K562 (cell line): Measurements from ENCODE around the gene BRPF1. TPM values are rescaled to one million over a fixed set of nuclear protein-coding genes. Genes with fewer than 3 reads are reported as not detected.

Experiments
- BDP1 ChIP-seq: IDR thresholded peaks from 3 replicates; pipeline ENCODE4 v1.6.1; 2011; ENCODE audit not compliant: insufficient read length, insufficient read depth
- CAMTA2 ChIP-seq: fragments of 250-450 bp; sonication (Bioruptor Pico); conservative IDR thresholded peaks from 2 replicates; pipeline ENCODE4 v1.5.1; 2022
- CC2D1A ChIP-seq: fragments of 450-650 bp; IDR thresholded peaks from 2 replicates; pipeline ENCODE4 v1.6.1; 2017; ENCODE audit warnings: mild to moderate bottlenecking
- KLF10 ChIP-seq: fragments of 250-450 bp; sonication (Bioruptor Pico); IDR thresholded peaks from 2 replicates; pipeline ENCODE4 v1.6.1; 2021; ENCODE audit warnings: matching md5 sums
- NELFE ChIP-seq: IDR thresholded peaks from 2 replicates; pipeline ENCODE4 v1.6.1; 2011; ENCODE audit warnings: mild to moderate bottlenecking; ENCODE audit not compliant: insufficient read depth, insufficient read length
- NR1H2 ChIP-seq: sonication (generic); formaldehyde crosslinking; IDR thresholded peaks from 2 replicates; pipeline ENCODE4 v1.4.0; 2020; ENCODE audit warnings: mild to moderate bottlenecking, missing genetic modification reagents
- PTBP1 ChIP-seq: fragments of 200-400 bp; formaldehyde crosslinking; IDR thresholded peaks from 2 replicates; pipeline ENCODE4 v1.6.1; 2017; ENCODE audit warnings: low read depth, low read length
- RCOR1 ChIP-seq, 2 experiments: IDR thresholded peaks; 2 replicates each; pipeline ENCODE4 v1.6.1; 2012; ENCODE audit warnings: low read depth in 2 of 2, low read length in 2 of 2, borderline replicate concordance in 1 of 2, improper control_type of control experiment in 1 of 2
- SMARCA4 ChIP-seq: fragments of 450-650 bp; IDR thresholded peaks from 2 replicates; pipeline ENCODE4 v1.6.1; 2016
- SRF ChIP-seq, 2 experiments: fragments of 250-450, 450-650 bp in 1 of 2; sonication (Bioruptor Pico) in 1 of 2; sonication (generic) in 1 of 2; formaldehyde crosslinking; IDR thresholded peaks; 2 replicates each; pipeline versions ENCODE4 v1.5.0 to v1.5.1; 2020 to 2022; ENCODE audit warnings: mild to moderate bottlenecking in 1 of 2, missing genetic modification reagents in 1 of 2
- TEAD4 ChIP-seq, 2 experiments: sonication (generic) in 1 of 2; formaldehyde crosslinking in 1 of 2; IDR thresholded peaks; 2 replicates each; pipeline versions ENCODE4 v1.6.1 to v1.8.0; 2012 to 2022; ENCODE audit warnings: borderline replicate concordance in 1 of 2, inconsistent platforms in 1 of 2, low read length in 1 of 2, mild to moderate bottlenecking in 1 of 2, missing genetic modification reagents in 1 of 2
- ZFP1 ChIP-seq: fragments of 450-650 bp; formaldehyde crosslinking; IDR thresholded peaks from 2 replicates; pipeline ENCODE4 v1.4.0; 2020; ENCODE audit warnings: mild to moderate bottlenecking, mixed read lengths
- ZNF316 ChIP-seq: fragments of 450-650 bp; IDR thresholded peaks from 2 replicates; pipeline ENCODE4 v1.6.1; 2016
- ZNF347 ChIP-seq: fragments of 450-650 bp; formaldehyde crosslinking; IDR thresholded peaks from 2 replicates; pipeline ENCODE4 v1.4.0; 2020; ENCODE audit warnings: low read depth, mild to moderate bottlenecking, moderate library complexity
- ZNF551 ChIP-seq: fragments of 250-450 bp; sonication (Bioruptor Pico); IDR thresholded peaks from 2 replicates; pipeline ENCODE4 v1.5.0; 2021; ENCODE audit warnings: mild to moderate bottlenecking, moderate library complexity
- ZNF696 ChIP-seq: fragments of 250-450 bp; sonication (Bioruptor Pico); conservative IDR thresholded peaks from 2 replicates; pipeline ENCODE4 v1.4.0; 2020; ENCODE audit warnings: mild to moderate bottlenecking, moderate library complexity
- polyA plus RNA-seq, 8 experiments: library from polyadenylated mRNA; depleted of rRNA in 4 of 8; stranded (reverse) in 5 of 8; unstranded in 3 of 8; fragments of >200 nt; fragmentation: Nextera tagmentation in 2 of 8; fragmentation: Illumina TruSeq in 1 of 8; extraction: Ambion mirVana in 2 of 8; extraction: Trizol in 1 of 8; gene quantifications; 2 replicates each; pipeline versions ENCODE4 v1.2.1 to v1.2.3, GENCODE V29; 2011 to 2014; ENCODE audit warnings: inconsistent platforms in 1 of 8, missing spikeins in 1 of 8
- total RNA-seq, 7 experiments: library from RNA; depleted of rRNA in 6 of 7; stranded (reverse); fragments of >200 nt in 6 of 7; fragmentation: Illumina TruSeq in 2 of 7; extraction: Trizol in 2 of 7; gene quantifications; 2 replicates each; pipeline versions ENCODE4 v1.2.1 to v1.2.3, GENCODE V29; 2011 to 2021; ENCODE audit warnings: low replicate concordance in 1 of 7
- TF ChIP-seq, protein P1 (sequence below): fragments of 450-650 bp; IDR thresholded peaks from 2 replicates; pipeline ENCODE4 v1.6.1; 2016; ENCODE audit warnings: antibody characterized with exemption
- TF ChIP-seq, protein P2 (sequence below): fragments of 250-450 bp; sonication (Bioruptor Pico); IDR thresholded peaks from 2 replicates; pipeline ENCODE4 v1.4.0; 2020; ENCODE audit warnings: mild to moderate bottlenecking, moderate library complexity
- TF ChIP-seq, protein P3 (sequence below): sonication (generic); formaldehyde crosslinking; IDR thresholded peaks from 2 replicates; pipeline ENCODE4 v1.8.0; 2022; ENCODE audit warnings: missing genetic modification reagents, mild to moderate bottlenecking, borderline replicate concordance
- TF ChIP-seq, protein P4 (sequence below): sonication (generic); formaldehyde crosslinking; IDR thresholded peaks from 2 replicates; pipeline ENCODE4 v1.9.0; 2022; ENCODE audit warnings: mild to moderate bottlenecking, missing genetic modification reagents

Gene BRPF1
- total and polyA plus RNA-seq, 9 of the 15 experiments (the other 6 are each of a cell fraction or from before 2014, with no cell fraction given), result 1.1 to 40.2 (median 23.5) TPM

DNA sequence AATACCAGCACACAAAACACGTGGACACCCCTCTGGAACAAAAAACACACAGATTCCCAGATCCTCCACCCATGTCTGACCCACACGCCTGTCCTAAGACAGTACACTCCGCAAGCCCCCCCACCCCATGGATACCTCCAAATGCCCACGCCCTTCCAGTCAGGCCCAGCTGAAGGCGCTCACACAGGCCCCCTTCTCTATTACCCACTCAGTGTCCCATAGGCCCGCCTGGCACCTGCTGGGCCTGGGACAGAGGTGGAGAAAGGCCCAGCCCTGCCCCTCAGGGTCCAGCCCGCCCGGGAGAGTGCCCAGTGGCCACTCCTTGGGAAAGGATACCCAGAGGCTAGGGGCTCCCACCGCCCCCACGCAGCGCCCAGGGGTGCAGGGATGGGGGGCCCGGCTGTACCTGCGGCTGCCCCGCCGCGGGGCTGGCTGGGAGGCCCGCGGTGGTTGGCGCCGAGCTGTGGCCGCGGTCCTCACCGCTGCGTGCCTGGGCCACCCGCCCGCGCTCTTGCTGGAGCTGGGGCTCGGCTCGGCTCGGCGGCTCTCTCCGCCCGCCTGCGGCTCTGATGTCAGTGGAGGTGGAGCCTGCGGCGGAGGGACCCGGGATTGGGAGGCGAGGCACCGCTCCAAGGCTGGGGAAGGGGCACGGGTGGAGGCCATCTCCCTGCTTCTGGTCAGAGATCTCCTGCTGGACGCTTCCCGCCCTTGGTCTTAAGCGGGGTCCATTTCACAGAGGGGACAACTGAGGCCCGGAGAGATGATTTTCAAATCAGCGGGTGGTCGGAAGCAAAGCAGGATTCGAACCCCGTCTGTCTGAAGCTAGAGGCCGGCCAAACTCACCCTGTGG is 38.1 kb downstream of the BRPF1 start, which contains the start of gene CAMK1 (continued):
- TF ChIP-seq, protein P1, sequence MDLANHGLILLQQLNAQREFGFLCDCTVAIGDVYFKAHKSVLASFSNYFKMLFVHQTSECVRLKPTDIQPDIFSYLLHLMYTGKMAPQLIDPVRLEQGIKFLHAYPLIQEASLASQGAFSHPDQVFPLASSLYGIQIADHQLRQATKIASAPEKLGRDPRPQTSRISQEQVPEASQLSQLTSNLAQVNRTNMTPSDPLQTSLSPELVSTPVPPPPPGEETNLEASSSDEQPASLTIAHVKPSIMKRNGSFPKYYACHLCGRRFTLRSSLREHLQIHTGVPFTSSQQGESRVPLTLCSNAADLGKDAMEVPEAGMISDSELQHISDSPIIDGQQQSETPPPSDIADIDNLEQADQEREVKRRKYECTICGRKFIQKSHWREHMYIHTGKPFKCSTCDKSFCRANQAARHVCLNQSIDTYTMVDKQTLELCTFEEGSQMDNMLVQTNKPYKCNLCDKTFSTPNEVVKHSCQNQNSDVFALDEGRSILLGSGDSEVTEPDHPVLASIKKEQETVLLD, result no peak
- TF ChIP-seq, protein P2, sequence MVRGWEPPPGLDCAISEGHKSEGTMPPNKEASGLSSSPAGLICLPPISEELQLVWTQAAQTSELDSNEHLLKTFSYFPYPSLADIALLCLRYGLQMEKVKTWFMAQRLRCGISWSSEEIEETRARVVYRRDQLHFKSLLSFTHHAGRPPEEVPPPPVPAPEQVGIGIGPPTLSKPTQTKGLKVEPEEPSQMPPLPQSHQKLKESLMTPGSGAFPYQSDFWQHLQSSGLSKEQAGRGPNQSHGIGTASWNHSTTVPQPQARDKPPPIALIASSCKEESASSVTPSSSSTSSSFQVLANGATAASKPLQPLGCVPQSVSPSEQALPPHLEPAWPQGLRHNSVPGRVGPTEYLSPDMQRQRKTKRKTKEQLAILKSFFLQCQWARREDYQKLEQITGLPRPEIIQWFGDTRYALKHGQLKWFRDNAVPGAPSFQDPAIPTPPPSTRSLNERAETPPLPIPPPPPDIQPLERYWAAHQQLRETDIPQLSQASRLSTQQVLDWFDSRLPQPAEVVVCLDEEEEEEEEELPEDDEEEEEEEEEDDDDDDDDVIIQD, result no peak
- TF ChIP-seq CAMTA2 (CRISPR knock-in tag) (no peak), NELFE (no peak), SRF (CRISPR knock-in tag; IDR thresholded peaks at IDR 0.05) (no peak), CC2D1A (no peak), PTBP1 (0 out of 2 replicates have a peak, but pooled peaks have one; percentile 56), ZNF347 (CRISPR knock-in tag) (no peak), NR1H2 (CRISPR knock-in tag) (no peak), TEAD4 (IDR thresholded peaks at IDR 0.05; ENCODE audit: low read length) (no peak), TEAD4 (CRISPR knock-in tag; IDR thresholded peaks at IDR 0.05; ENCODE audit: borderline replicate concordance) (no peak), ZNF696 (no peak), SMARCA4 (no peak), ZNF551 (CRISPR knock-in tag) (no peak), ZFP1 (CRISPR knock-in tag) (no peak), BDP1 (no peak), ZNF316 (no peak), RCOR1 (IDR thresholded peaks at IDR 0.05; ENCODE audit: borderline replicate concordance in 1 of 2, low read depth in 2 of 2, low read length in 2 of 2) (no peak), KLF10 (CRISPR knock-in tag) (no peak)
- TF ChIP-seq, protein P3, sequence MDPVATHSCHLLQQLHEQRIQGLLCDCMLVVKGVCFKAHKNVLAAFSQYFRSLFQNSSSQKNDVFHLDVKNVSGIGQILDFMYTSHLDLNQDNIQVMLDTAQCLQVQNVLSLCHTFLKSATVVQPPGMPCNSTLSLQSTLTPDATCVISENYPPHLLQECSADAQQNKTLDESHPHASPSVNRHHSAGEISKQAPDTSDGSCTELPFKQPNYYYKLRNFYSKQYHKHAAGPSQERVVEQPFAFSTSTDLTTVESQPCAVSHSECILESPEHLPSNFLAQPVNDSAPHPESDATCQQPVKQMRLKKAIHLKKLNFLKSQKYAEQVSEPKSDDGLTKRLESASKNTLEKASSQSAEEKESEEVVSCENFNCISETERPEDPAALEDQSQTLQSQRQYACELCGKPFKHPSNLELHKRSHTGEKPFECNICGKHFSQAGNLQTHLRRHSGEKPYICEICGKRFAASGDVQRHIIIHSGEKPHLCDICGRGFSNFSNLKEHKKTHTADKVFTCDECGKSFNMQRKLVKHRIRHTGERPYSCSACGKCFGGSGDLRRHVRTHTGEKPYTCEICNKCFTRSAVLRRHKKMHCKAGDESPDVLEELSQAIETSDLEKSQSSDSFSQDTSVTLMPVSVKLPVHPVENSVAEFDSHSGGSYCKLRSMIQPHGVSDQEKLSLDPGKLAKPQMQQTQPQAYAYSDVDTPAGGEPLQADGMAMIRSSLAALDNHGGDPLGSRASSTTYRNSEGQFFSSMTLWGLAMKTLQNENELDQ (CRISPR knock-in tag), result no peak
- TF ChIP-seq, protein P4, sequence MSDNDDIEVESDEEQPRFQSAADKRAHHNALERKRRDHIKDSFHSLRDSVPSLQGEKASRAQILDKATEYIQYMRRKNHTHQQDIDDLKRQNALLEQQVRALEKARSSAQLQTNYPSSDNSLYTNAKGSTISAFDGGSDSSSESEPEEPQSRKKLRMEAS, result no peak
